IPS DF 4.7 (cell line): ENCODE data around the gene PPP2R5E.
A peak's percentile ranks its signal among the peaks of the same experiment; 100 is the strongest.

Source experiments
- DNase-seq: peaks from one replicate; pipeline ENCODE4 v3.0.0-alpha.2; 2013; ENCODE audit warnings: low spot score; ENCODE audit errors: extremely low read depth

PPP2R5E gene

GRCh38 chr14:63435204-63435603 lies 108.0 kb downstream of the PPP2R5E start:
- DNase-seq, result no peak

- no peak for DNase-seq
Measured at GRCh38 chr14:63432888-63433552, 110.2 kb downstream of the PPP2R5E start.

GRCh38 chr14:63432228-63432627 lies 110.9 kb downstream of the PPP2R5E start:
- DNase-seq, result no peak

GRCh38 chr14:63431466-63431865 lies 111.7 kb downstream of the PPP2R5E start:
- DNase-seq, result no peak

- DNase-seq, result no peak
Measured at GRCh38 chr14:63428486-63428885, 114.7 kb downstream of the PPP2R5E start.

- DNase-seq, result no peak
Measured at GRCh38 chr14:63426838-63427352, 116.3 kb downstream of the PPP2R5E start.

GRCh38 chr14:63423889-63424288 lies 119.3 kb downstream of the PPP2R5E start:
- no peak for DNase-seq

GRCh38 chr14:63423381-63423780 lies 119.8 kb downstream of the PPP2R5E start:
- DNase-seq, result no peak

- DNase-seq, result no peak
Measured at GRCh38 chr14:63421919-63422318, 121.3 kb downstream of the PPP2R5E start.

- DNase-seq, result no peak
Measured at GRCh38 chr14:63421226-63421625, 122.0 kb downstream of the PPP2R5E start.

- DNase-seq, result no peak
Measured at GRCh38 chr14:63418020-63418419, 125.2 kb downstream of the PPP2R5E start.

- no peak for DNase-seq
Measured at GRCh38 chr14:63413009-63413408, 130.2 kb downstream of the PPP2R5E start.

- no peak for DNase-seq
Measured at GRCh38 chr14:63406333-63406732, 136.8 kb downstream of the PPP2R5E start.

- DNase-seq, result no peak
Measured at GRCh38 chr14:63405715-63406114, 137.5 kb downstream of the PPP2R5E start.

GRCh38 chr14:63404906-63405305 lies 138.3 kb downstream of the PPP2R5E start:
- no peak for DNase-seq

GRCh38 chr14:63401646-63402045 lies 141.5 kb downstream of the PPP2R5E start:
- no peak for DNase-seq

GRCh38 chr14:63398952-63399351 lies 144.2 kb downstream of the PPP2R5E start:
- no peak for DNase-seq

GRCh38 chr14:63394841-63395240 lies 148.3 kb downstream of the PPP2R5E start:
- no peak for DNase-seq

- DNase-seq, result no peak
Measured at GRCh38 chr14:63394432-63394831, 148.7 kb downstream of the PPP2R5E start.

- no peak for DNase-seq
Measured at GRCh38 chr14:63393012-63393411, 150.2 kb downstream of the PPP2R5E start.

- no peak for DNase-seq
Measured at GRCh38 chr14:63392236-63392635, 150.9 kb downstream of the PPP2R5E start.

- DNase-seq, result peak; percentile 7
Measured at GRCh38 chr14:63388766-63389431, 154.3 kb downstream of the PPP2R5E start.

GRCh38 chr14:63387711-63388110 lies 155.5 kb downstream of the PPP2R5E start:
- DNase-seq, result no peak
